CD4-positive, alpha-beta T cell (primary cell): Measurements from ENCODE around the gene ANKRD1. TPM values are rescaled to one million over a fixed set of nuclear protein-coding genes. Genes with fewer than 3 reads are reported as not detected.

ENCODE experiments used
- ATAC-seq: fragments of 200-7000 bp; cut with Tn5 transposase; one replicate; pipeline ENCODE4 v1.10.0; 2022; ENCODE audit warnings: mild to moderate bottlenecking; ENCODE audit not compliant: poor library complexity
- CTCF ChIA-PET: fragments of 350-600 bp; sonication (Branson Sonifier 250); formaldehyde crosslinking; loops from one replicate; lab custom pipeline; 2021; ENCODE audit warnings: antibody characterized with exemption, inconsistent platforms; lab: Charles Lee
- POLR2A ChIA-PET: fragments of 350-600 bp; sonication (Branson Sonifier 250); formaldehyde crosslinking; loops from one replicate; lab custom pipeline; 2021; ENCODE audit warnings: antibody characterized with exemption, inconsistent platforms; lab: Charles Lee
- DNase-seq, 14 experiments: peaks; one replicate each; pipeline ENCODE4 v3.0.0-alpha.2; 2013 to 2020; ENCODE audit warnings: mixed read lengths in 2 of 14
- H3K27ac ChIP-seq, 2 donors: one replicate each; pipeline versions ENCODE4 v1.5.1 to v1.7.0; 2013; ENCODE audit warnings: low read length in 2 of 2, low read depth in 1 of 2, mild to moderate bottlenecking in 1 of 2
- H3K27me3 ChIP-seq, 2 experiments: 1 replicate in 1 of 2; 2 replicates in 1 of 2; pipeline versions ENCODE4 v1.6.1 to v1.7.0; 2013; ENCODE audit warnings: low read length in 2 of 2, control low read depth in 1 of 2, mild to moderate bottlenecking in 1 of 2, moderate library complexity in 1 of 2; ENCODE audit not compliant: insufficient read depth in 2 of 2, control insufficient read depth in 1 of 2
- H3K36me3 ChIP-seq: one replicate; pipeline ENCODE4 v1.6.1; 2013; ENCODE audit warnings: low read length, control low read depth; ENCODE audit not compliant: insufficient read depth
- H3K4me1 ChIP-seq: one replicate; pipeline ENCODE4 v1.6.1; 2013; ENCODE audit warnings: low read length, control low read depth; ENCODE audit not compliant: insufficient read depth
- H3K4me3 ChIP-seq: one replicate; pipeline ENCODE4 v1.5.1; 2013; ENCODE audit warnings: mild to moderate bottlenecking, low read length, moderate library complexity
- H3K9me3 ChIP-seq, 2 experiments: 1 replicate in 1 of 2; 2 replicates in 1 of 2; pipeline versions ENCODE4 v1.6.1 to v1.7.0; 2013; ENCODE audit warnings: low read length in 2 of 2, mild to moderate bottlenecking in 2 of 2, control low read depth in 1 of 2, moderate library complexity in 1 of 2; ENCODE audit not compliant: control insufficient read depth in 1 of 2, insufficient read depth in 1 of 2
- H3K27ac Mint-ChIP-seq: one replicate; pipeline ENCODE4 v1.8.0; 2020; ENCODE audit warnings: mixed read lengths
- H3K27me3 Mint-ChIP-seq: one replicate; pipeline ENCODE4 v1.8.0; 2021; ENCODE audit warnings: mixed read lengths
- H3K36me3 Mint-ChIP-seq: one replicate; pipeline ENCODE4 v1.8.0; 2021; ENCODE audit warnings: low read depth, mixed read lengths
- H3K4me1 Mint-ChIP-seq: one replicate; pipeline ENCODE4 v1.8.0; 2021; ENCODE audit warnings: low read depth, mixed read lengths
- H3K4me3 Mint-ChIP-seq: one replicate; pipeline ENCODE4 v1.8.0; 2020; ENCODE audit warnings: mild to moderate bottlenecking, mixed read lengths
- H3K9me3 Mint-ChIP-seq: one replicate; pipeline ENCODE4 v1.8.0; 2020; ENCODE audit warnings: mixed read lengths
- intact Hi-C, 2 experiments: fragments of 100-400 bp; cut with DNase I in 1 of 2; cut with micrococcal nuclease in 1 of 2; formaldehyde crosslinking; loops; one replicate each; pipeline versions ENCODE4 v1.15.1 to v1.9.0; 2023 to 2025; cut with DNase I, micrococcal nuclease
- total RNA-seq, 174 experiments: library from RNA in 2 of 174; stranded (reverse) in 2 of 174; gene quantifications; one replicate each; pipeline ENCODE4 v1.2.3 and lab custom pipeline; 2021 to 2026
- TF ChIP-seq, protein P1 (sequence below): fragments of 200-600 bp; IDR thresholded peaks from one replicate; pipeline ENCODE4 v1.8.0; 2022; ENCODE audit warnings: antibody characterized with exemption, mild to moderate bottlenecking

ANKRD1 gene
- total RNA-seq, 2 experiments from 2014 or later = not detected

DNA sequence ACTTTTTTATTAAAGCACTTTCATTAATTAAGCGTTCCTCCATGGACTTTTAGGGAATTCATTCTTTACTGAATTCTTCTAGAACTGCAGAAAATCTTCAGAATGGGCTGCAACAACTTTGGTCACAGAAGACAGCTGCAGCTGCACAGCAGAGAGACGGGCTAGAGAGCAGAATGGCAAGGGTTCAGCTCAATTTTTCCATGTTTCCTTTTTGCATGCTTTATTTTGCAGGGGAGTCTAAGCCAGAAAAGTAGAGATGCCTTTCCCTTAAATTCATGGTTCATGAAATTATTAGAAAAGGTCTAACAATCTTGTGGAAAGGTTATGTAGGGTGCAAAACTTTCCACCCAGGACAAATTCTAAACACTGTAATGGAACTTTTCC is 15.4 kb upstream of the ANKRD1 start:
- no peak overlapping the region for H3K27ac ChIP-seq
- ChIA-PET POLR2A (no interaction called here), CTCF (interaction anchor here (1.0 kb wide), 1 partner anchor 12 kb away, joined by 3 read pairs; no protein-coding TSS in a partner anchor)
- H3K9me3 ChIP-seq = no peaks in the 10 kb centered on the region
- intact Hi-C loops = no loop called here
- TF ChIP-seq, protein P1, sequence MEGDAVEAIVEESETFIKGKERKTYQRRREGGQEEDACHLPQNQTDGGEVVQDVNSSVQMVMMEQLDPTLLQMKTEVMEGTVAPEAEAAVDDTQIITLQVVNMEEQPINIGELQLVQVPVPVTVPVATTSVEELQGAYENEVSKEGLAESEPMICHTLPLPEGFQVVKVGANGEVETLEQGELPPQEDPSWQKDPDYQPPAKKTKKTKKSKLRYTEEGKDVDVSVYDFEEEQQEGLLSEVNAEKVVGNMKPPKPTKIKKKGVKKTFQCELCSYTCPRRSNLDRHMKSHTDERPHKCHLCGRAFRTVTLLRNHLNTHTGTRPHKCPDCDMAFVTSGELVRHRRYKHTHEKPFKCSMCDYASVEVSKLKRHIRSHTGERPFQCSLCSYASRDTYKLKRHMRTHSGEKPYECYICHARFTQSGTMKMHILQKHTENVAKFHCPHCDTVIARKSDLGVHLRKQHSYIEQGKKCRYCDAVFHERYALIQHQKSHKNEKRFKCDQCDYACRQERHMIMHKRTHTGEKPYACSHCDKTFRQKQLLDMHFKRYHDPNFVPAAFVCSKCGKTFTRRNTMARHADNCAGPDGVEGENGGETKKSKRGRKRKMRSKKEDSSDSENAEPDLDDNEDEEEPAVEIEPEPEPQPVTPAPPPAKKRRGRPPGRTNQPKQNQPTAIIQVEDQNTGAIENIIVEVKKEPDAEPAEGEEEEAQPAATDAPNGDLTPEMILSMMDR = no peak
- Mint-ChIP-seq H3K36me3 (no peaks in the 10 kb centered on the region), H3K27me3 (no peaks in the 10 kb centered on the region), H3K4me1 (no peaks in the 10 kb centered on the region), H3K27ac (no peak overlapping the region), H3K4me3 (no peak overlapping the region), H3K9me3 (no peaks in the 10 kb centered on the region)
- DNase-seq (no peak), ATAC-seq (no peak)
- no peaks in the 10 kb centered on the region for H3K27me3 ChIP-seq
- no peaks in the 10 kb centered on the region for H3K4me1 ChIP-seq
- H3K36me3 ChIP-seq = no peaks in the 10 kb centered on the region
- no peak overlapping the region for H3K4me3 ChIP-seq

DNA sequence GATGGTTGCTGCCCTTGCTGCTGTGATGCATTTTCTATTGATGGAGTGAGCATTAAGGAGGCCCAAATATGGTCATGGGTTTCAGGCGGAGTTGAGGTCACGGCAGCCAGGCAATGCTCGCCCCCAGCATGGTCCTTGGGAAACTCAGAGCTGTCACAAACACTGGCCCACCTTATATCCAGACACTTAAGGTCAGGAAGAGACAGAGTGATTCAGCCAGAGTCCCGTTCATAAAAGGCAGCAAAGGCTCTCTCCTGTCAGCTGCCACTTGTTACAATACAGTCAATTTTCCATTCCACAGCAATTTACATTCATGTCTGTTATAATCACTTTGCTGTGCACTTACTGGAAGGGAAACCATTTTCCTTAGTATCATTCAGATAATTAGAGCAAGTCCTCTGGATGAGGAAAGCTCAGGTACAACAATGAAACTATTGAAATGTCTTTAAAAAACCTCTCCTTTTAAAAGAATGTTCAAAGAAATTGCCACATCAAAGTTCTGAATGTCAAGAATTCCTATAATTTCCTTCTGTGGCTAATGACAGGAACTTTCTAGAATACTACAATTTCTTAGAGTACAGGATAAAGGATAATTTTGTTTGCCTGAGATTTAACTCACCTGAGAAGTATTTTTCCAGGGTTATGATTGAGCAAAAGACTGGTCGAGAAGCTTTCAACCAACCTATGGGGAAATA is 14.8 kb upstream of the ANKRD1 start:
- Histone ChIP-seq H3K4me3 (no peak overlapping the region), H3K27me3 (no peaks in the 10 kb centered on the region), H3K27ac (no peak overlapping the region), H3K36me3 (no peaks in the 10 kb centered on the region), H3K9me3 (no peaks in the 10 kb centered on the region), H3K4me1 (no peaks in the 10 kb centered on the region)
- ChIA-PET POLR2A (no interaction called here), CTCF (no interaction called here)
- Mint-ChIP-seq H3K27me3 (no peaks in the 10 kb centered on the region), H3K27ac (no peak overlapping the region), H3K4me1 (no peaks in the 10 kb centered on the region), H3K36me3 (no peaks in the 10 kb centered on the region), H3K4me3 (no peak overlapping the region), H3K9me3 (no peaks in the 10 kb centered on the region)
- intact Hi-C loops = no loop called here
- ATAC-seq = no peak
- TF ChIP-seq, protein P1 = no peak
- DNase-seq = no peak

DNA sequence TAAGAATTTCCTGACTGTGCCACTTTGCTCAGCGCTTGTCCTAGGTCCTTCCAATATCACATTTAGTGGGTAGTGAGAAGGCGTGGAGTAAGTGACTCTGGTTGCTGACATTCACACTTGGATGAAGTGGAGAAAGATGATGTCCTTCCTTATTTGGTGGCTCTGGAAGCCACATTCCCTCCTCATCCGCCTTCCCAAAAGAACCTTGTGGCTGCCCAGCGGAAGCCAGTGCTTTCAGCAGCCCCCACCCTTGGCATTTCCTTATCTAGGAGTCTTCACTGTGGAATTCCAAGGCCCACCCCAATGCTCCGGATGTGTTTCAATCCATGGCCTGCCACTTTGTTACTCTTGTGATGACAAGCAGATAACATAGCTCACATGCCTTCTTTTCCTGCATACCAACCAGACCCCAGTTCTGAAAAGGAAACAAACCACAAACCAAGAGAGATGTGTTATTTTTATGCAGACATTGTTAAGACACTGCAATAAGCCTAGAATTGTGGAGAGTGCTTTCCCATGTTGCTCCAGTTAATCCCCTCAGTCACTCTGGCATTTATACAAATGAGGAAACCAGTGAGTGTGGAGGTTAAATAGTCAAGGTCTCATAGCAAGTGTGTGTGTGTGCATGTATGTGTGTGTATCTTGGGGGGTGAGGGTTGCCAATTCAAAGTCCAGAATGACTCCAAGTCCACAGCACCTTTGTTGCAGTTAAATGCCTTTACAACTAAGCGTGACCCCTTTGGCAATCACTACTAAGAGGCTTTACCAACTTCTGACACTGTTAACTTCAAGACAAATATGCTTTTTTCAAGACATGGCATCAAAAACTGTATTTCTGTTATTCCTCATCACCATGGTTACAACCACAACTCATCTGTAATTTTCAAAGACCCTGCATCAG is 10.3 kb upstream of the ANKRD1 start:
- Mint-ChIP-seq H3K27me3 (peaks cover 14% of the 10 kb centered on the region), H3K4me3 (no peak overlapping the region), H3K9me3 (no peaks in the 10 kb centered on the region), H3K4me1 (no peaks in the 10 kb centered on the region), H3K27ac (no peak overlapping the region), H3K36me3 (no peaks in the 10 kb centered on the region)
- intact Hi-C loops = no loop called here
- H3K4me3 ChIP-seq = no peak overlapping the region
- ATAC-seq (no peak), DNase-seq (no peak)
- H3K9me3 ChIP-seq = no peaks in the 10 kb centered on the region
- no peaks in the 10 kb centered on the region for H3K4me1 ChIP-seq
- no peak overlapping the region for H3K27ac ChIP-seq
- H3K27me3 ChIP-seq = peaks cover 0 to 4% of the 10 kb centered on the region in 2 experiments
- ChIA-PET CTCF (no interaction called here), POLR2A (no interaction called here)
- no peaks in the 10 kb centered on the region for H3K36me3 ChIP-seq
- TF ChIP-seq, protein P1 = no peak
